ENCODE results near the gene TFAM. TPM values are rescaled to one million over a fixed set of nuclear protein-coding genes. Genes with fewer than 3 reads are reported as not detected.
"Not testable (repeated sequence)": the region's sequence is repeated elsewhere in the genome, so short reads cannot be mapped to it uniquely, and the experiment has no call there.

TFAM gene
- total RNA-seq, 1 experiment from 2014 or later: 44.9 TPM

DNA sequence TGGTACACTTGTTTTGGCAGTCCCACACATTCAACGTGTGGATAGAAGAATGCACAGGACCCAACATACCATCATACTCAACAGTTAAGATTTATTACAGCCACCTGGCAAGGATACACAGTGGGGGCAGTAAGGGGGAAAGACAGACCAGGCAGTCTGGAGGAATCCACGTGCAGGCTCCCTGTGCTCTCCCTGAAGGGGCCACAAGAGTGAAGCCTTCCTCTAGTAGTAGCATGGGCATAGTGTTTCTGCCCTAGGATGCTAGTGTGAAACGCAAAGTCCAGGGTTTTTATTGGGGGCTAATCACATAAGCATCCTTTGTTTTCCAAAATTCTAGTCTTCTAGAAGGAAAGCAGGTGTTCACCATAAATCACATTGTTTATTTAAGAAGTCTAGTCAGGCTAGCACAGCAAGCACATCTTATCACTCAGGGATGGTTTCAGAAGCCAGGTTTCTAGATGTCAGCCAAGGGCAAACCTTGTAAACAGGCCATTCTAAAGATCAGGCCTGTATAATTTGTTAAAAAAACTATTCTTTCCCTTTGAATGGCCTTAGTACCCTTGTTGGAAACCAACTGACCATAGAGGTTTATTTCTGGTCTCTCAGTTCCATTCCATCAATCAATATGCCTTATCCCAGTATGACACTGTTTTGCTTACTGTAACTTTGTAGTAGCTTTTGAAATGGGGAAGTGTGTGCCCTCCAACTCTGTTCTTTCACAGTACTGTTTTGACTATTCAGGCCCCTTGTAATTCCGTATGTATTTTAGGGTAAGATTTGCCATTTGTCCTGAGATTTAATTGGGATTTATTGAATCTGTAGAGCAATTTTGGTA is 12.4 kb upstream of the TFAM start:
- DNase-seq (ENCODE audit: low read depth): peak; percentile 13

DNA sequence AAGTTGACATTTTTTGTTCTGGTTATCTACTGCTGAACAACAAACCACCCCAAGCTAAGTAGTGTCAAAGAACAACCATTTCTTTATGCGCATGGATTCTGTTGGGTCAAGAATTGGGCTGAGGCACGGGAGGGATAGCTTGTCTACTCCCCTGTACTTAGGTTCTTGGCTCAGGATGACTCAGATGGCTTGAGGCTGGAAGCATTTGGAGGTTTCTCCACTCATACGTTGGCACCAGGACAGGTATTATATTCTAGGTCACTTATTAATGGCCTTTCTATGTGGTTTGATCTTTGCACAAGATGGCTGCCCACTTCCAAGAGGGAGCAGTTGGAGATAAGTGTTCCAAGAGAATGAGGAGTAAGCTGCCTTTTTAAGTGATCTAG is 11.8 kb upstream of the TFAM start:
- DNase-seq (ENCODE audit: low read depth): peak; percentile 4

DNA sequence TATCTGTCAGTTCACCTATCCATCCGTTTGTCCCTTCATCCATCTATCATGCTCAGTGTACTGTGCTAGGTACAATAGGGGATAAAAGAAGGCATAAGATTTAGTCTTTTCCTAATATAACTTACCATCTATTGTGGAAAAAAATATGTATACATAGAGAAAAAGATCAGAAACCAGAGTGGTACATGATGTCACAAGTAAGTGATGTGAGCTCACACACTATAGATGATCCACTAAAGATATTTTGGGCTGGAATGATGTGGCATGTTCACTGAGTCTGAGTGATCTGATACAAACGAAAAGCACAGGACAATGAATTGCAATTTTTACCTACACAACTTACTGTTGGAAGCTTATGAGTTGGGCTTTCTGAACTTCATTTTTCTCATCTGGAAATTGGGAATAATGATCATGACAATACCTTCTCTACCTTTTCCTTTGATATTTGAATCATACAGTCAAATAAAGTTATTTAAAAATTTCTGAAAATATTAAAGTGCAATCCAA is 2.7 kb upstream of the TFAM start:
- no peak for DNase-seq (ENCODE audit: low read depth)

DNA sequence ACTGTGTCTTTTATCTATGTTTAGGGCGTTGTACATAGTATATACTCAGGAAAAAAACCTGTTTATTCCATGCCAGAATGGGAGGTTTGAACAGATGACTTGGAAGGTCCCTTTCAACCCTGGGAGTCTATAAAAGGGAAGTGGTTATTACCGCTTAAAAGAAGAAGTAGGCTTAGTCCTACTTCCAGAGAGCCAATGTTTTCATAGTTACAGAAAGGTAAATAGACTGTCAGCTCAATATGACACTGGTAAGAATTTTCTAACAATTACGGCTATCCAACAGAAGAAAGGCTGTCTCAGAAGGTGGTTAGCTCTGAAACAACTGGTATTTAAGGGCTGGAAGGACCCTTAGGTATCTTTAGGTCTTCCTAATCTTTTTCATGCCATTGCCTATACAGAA is 1.1 kb upstream of the TFAM start:
- DNase-seq (ENCODE audit: low read depth): no peak

DNA sequence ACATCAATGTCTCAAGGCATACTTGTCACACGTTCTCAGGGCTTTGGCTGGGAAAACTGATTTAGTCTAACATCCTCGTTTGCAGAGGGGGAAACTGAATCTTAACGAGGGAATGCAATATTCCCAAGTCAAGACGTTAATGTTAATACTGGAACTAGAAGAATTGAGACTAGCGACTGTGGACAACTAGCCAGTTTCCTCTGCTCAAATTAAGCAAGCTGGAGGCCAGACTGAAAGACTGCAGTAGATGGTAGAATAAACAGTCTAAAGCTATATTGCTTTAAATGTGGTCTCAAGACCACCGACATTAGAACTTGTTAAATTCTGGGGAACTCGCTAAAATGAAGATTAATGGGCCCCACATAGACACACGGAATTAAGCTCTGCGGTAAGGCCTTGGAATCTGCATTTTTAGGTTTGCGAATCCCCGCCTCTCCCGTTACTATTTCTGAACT is 639 bp upstream of the TFAM start:
- DNase-seq (ENCODE audit: low read depth): no peak

DNA sequence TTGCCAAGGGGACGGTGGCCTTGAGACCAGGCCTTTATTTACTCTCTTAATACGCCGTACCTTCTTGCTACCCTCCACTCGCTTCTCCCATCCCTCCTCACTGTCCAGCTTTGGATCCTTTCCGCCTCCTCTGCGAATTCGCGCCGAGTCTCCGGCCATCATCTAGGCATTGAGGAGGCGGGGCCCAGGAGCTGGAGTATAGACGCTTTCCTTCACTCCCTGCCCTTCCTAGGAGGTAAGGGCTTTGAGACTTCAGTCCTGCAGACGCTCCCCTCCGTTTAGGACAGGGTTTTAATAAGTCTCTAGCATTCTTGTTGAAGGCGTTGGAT is 538 bp downstream of the TFAM start:
- DNase-seq (ENCODE audit: low read depth): peak; percentile 29

DNA sequence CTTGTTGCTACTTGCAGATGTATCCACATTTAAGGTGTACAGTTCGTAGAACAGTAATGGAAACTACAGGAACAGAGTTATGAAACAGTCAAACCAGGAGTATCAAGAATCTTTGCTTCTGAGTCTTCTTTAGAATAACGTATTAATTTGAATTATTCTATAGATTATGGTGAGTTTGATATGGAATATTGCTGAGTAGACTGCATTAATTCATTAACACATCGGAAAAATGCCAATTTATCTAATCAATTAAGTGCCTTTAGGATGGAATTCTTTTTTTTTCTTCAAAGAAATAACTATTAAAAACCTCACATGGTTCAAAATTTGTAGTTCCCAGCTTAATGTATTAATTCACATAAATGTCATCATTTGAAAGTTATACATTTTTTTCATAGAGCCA is 3.8 kb downstream of the TFAM start:
- DNase-seq (ENCODE audit: low read depth): no peak

DNA sequence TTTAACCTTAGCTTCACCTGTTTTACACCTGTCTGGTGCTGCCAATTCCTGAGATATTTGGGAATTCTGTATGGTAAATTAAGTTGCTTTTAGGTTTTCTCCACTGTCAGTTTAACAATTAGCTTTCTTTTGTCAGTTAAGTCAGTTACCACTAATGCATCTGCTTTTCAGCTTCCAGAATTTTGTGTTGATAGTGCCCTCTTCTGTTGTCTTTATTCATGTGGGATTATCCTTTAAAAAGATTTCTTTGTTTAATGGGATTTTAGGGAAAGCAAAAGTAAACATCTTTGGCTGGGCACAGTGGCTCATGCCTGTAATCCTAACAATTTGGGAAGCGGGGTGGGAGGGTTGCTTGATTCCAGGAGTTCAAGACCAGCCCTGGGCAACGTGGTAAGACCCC is 8.1 kb downstream of the TFAM start:
- no peak for DNase-seq (ENCODE audit: low read depth)

DNA sequence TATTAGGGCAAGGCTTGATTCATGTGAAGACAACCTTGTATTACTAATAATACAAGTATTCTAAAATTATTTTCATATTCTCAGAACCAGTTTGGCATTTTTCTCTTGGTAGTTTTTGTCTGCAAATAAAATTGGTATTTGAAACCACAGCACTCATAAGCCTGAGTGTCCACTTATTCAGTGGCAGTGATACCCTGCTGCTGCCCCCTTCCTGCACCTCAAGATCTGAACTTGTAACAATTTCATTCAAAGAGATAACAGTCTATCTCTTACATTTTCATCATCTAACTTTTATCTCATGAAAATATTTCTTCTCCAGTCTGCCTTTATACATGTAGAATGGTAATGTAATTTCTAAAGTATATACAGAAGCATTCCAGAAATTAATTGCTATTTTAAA is 9.3 kb downstream of the TFAM start:
- DNase-seq (ENCODE audit: low read depth): no peak

DNA sequence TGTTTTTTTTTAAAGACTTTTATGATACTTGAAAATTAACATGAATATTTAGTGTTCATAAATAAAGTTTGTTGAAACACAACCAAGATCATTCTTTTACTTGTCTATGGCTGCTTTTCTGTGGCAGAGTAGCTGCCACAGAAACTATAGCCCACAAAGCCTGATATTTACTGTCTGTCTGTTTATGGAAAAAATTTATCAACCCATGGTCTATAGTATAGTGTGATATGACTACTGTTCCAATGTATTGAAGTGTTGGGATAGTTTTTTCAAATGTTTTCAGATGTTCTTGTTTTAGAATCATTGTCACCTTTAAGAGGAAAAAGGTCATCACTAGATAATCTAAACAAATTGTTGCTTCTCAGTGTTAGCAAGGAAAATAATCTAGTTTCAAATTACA is 10.8 kb downstream of the TFAM start:
- DNase-seq (ENCODE audit: low read depth): no peak

DNA sequence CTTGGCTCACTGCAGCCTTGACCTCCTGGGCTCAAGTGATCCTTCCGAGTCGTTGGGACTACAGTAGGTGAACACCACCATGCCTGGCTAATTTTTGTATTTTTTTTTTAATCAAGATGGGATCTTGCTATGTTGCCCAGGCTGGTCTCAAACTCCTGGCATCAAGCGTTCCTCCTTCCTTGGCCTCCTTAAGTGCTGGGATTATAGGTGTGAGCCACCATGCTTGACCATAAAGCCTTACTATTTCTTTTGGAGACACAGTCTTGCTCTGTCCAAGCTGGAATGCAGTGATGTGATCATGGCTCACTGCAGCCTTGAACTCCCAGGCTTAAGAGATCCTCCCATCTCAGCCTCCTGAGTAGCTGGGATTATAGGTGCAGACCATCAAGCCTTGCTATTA is 12.6 kb downstream of the TFAM start:
- no peak for DNase-seq (ENCODE audit: low read depth)

DNA sequence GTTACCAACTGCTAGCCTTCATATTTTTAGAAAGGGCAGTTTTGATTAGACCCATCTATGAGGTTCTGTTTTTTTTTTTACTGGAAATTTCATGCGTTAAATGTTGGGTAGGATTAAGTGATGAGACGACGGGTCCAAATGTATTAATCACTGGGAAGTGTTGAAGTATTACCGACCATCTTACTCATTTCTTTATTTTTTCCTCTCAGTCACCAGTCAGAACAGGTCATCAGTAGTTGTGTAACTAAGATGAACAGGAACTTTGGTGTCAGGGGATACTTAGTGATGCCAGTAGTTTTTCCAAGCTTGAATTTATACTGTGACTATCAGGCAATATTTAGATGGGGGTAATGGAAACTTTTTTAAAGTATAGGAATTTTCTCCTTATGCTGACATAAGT is 14.2 kb downstream of the TFAM start:
- peak; percentile 73 for DNase-seq (ENCODE audit: low read depth)

DNA sequence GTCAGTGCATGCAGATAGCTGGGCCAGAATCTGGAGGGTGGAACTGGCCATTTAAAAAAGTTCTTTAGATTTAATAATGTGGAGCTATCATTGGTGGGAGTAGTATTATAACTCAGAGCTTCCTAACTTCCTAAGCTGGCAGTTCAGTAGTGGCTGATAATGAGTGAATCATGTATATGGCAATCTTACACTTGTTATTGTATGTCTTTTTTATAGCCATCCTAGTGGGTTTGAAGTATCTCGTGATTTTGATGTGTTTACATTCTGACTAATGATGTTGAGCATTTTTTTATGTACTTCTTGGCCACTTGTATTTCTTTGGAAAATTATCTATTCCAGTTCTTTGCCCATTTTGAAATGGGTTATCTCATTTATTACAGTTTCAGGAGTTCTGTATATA is 15.4 kb downstream of the TFAM start:
- DNase-seq (ENCODE audit: low read depth): peak; percentile 74

DNA sequence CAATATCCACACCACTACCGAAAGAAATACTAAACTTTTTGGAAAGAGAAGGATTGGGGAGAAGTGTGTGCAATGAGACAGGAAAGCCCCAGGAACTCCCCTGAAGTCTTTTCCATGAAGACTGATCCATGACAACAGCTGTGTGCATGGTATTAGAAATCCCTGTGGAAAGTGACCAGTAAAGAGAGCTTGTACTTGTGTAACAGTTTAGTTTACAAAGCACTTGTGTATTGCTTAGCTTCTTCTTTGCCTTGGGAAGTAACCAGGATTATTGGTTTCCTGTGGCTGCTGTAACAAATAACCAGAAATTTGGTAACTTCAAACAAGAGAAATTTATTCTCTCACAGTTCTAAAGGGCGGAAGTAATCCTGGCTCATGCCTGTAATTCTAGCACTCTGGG is 18.8 kb downstream of the TFAM start:
- DNase-seq (ENCODE audit: low read depth): peak; percentile 60

DNA sequence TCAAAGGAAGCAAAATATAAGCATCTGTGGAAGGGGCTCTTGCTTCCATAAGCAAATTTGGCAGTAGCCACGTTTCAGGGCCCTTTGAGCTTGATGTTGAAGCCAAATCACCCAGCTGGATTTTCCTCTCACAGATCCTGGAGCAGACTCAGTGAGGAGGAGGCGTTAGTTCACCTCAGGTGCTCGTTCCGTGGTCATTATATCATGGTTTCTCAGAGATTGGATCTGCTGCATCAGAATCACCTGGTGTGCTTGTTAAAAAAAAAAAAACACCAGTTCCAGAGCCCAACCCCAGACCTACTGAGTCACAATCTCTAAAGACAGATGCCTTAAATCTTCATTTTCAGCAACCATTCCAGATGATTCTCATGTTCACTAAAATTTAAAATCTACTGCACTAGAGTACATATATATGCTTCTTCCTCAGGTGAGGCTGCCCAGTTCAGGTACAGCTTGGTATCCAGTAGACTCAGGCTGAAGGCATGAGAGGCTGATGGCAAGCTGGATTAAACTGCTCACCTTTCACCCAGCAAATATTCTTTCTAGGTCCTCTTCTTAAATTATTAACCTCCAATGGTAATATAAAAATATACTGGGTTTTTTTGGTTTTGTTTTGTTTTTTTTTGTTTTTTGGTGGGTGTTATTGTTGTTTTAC is 24.9 kb downstream of the TFAM start:
- no peak for DNase-seq (ENCODE audit: low read depth)

DNA sequence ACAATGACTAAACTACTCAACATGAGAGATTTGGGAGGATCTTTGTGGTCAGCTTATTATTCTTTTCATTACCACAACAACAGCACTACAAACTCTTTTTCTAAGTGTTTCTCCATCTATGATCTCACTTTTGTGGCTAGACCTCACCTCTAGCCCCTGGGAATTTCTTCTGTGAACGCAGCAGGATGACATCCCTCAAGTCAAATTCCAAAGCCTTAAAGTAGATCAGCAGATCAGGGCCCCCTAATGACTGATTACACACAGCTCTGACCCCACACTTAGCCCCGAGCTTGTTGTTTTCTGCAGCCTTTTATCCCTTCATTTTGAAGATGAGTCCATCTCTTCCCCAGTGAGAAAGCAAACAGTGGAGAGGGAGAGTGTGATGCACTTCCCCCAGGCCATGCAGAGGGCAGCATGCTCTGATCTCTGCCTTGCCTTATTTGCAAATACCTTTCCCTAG is 27.3 kb downstream of the TFAM start:
- peak; percentile 90 for DNase-seq (ENCODE audit: low read depth)

DNA sequence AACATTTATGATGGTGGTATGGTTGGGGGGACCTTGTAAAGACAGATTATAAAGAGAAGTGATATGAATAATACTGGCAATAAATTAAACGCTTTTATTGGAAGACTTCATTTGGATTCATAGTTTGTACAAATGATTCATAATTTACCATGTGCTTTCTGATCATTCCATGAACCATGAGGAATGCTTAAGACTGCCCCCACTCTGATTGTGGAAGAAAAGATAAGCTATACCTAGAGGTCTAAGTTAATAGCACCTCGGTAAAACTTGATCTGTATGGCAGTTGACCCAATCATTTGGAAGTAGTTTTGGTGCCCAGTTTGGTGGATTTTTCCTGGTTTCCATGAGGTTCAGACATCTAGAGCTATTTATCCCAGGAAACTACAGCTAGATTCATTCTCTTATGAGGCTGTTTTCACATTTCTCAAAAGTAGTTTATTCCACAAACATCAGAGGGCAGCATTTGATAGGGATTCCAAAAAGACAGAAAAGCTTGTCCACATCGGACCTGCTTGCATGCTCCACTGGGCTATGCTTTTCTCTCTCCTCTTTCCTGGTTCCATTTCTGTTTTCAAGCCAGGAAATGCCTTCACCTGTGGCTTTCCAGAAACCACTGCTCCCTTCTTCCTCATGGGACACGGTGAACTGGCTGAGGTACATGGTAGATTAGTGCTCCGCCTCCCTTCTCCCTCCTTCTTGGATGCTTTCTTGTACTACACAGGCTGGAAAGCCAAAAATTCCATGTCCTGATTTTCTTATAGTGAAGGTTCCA is 29.2 kb downstream of the TFAM start:
- DNase-seq (ENCODE audit: low read depth): peak; percentile 81

DNA sequence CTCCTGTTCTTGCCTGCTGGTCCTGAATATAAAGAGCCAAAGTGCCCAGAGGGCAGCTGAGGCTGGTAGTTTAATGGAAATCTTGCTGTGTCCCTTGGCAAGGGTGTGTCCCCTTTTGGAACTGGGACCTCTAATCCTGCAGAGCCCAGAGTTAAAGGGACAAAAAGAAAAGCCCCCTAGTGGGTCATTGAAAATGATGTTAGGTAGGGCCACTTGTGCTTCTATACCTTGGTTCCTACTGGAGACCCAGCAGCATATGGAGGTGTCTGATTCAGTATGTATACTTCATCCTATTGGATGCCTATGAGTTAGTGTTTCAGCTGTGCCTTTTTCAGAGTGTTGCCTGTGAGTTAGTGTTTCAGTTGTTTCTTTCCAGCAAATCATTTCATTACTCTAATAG is 30.5 kb downstream of the TFAM start:
- no peak for DNase-seq (ENCODE audit: low read depth)

DNA sequence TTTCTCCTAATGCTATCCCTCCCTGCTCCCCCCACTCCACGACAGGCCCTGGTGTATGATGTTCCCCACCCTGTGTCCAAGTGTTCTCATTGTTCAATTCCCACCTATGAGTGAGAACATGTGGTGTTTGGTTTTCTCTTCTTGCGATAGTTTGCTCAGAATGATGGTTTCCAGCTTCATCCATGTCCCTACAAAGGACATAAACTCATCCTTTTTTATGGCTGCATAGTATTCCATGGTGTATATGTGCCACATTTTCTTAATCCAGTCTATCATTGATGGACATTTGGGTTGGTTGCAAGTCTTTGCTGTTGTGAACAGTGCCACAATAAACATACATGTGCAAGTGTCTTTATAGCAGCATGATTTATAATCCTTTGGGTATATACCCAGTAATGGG is 32.7 kb downstream of the TFAM start:
- not testable (repeated sequence) for DNase-seq (ENCODE audit: low read depth)

DNA sequence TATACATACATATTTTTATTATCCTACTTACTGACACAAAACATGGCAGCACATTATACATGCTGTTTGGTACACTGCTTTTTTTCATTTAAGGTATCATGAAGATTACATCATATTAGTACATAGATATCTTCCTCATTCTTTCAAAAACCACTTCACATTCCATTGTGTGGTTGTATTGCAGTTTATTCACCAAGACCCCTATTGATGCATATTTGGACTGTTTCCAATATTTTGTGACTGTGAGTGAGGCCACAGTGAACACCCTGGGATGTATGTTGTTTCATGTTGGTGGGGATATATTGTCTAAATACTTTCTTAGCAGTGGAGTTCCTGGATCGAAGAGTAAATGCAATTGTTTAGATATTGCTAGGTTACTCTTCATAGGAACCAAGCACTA is 39.0 kb downstream of the TFAM start:
- no peak for DNase-seq (ENCODE audit: low read depth)

DNA sequence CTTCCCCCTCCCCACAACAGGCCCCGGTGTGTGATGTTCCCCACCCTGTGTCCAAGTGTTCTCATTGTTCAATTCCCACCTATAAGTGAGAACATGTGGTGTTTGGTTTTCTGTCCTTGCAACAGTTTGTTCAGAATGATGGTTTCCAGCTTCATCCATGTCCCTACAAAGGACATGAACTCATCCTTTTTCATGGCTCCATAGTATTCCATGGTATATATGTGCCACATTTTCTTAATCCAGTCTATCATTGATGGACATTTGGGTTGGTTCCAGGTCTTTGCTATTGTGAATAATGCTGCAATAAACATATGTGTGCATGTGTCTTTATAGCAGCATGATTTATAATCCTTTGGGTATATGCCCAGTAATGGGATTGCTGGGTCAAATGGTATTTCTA is 43.2 kb downstream of the TFAM start:
- not testable (repeated sequence) for DNase-seq (ENCODE audit: low read depth)

DNA sequence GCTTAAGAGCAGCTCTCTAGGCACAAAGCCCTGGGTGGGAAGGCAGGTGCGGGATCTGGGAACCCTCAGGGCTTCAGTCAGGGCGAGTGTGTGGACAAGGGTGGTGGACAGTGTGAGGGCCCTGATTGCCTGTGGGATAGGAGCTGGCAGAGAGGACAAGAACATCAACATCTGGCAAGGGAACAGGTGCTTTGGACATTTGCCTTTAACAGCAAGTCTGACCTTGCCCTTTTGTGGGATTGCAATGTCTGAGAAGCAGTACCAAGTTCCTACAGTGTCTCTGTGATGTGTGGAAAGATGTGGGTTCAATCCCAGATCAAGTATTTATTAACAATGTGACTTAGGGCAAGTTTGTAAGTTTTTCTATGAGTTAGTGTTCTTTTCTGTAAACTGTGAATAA is 46.7 kb downstream of the TFAM start:
- DNase-seq (ENCODE audit: low read depth): peak; percentile 61
